Forelimb muscle (tissue), 1 donor: ENCODE results near the gene PSENEN. TPM values are rescaled to one million over a fixed set of nuclear protein-coding genes. Genes with fewer than 3 reads are reported as not detected.
"Not testable (repeated sequence)": the region's sequence is repeated elsewhere in the genome, so short reads cannot be mapped to it uniquely, and the experiment has no call there.

ENCODE experiments used
- DNase-seq: peaks from one replicate; pipeline ENCODE4 v3.0.0-alpha.2; 2013; ENCODE audit warnings: low read depth
- polyA plus RNA-seq: library from polyadenylated mRNA; unstranded; fragments of 120-200 nt; gene quantifications from one replicate; pipeline ENCODE4 v1.2.1, GENCODE V29; 2013; ENCODE audit not compliant: insufficient read length

The PSENEN gene
- polyA plus RNA-seq, 1 donor, result 31.7 TPM

DNA sequence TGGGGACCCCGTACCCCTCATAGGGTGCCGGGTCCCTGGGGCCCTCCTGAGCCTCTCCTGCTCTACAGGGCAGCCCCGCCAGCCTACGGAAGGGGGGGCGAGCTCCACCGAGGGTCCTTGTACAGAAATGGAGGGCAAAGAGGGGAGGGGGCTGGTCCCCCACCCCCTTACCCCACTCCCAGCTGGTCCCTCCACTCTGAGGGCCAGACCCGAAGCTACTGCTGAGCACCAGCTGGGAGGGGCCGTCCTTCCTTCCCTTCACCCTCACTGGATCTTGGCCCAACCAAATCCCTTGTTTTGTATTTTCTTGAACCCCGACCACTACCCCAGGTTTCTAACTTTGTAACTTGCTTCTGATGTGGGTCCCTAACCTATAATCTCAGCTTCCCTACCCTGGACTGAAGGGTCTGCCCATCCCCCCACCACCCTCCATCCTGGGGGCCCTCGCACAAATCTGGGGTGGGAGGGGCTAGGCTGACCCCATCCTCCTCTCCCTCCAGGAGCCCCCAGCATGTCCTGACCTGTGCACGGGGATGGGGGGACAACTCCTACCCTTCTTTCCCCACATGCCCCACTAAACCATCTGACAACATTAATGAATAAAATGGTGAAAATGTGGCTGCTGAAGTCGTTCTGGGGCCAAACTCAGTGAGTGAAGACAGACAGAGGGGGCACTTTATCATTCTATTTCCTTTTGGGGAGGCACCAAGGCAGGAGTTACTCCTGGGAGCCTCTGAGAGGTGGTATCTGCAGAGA, 42.9 kb downstream of the PSENEN start:
- no peak for DNase-seq

DNA sequence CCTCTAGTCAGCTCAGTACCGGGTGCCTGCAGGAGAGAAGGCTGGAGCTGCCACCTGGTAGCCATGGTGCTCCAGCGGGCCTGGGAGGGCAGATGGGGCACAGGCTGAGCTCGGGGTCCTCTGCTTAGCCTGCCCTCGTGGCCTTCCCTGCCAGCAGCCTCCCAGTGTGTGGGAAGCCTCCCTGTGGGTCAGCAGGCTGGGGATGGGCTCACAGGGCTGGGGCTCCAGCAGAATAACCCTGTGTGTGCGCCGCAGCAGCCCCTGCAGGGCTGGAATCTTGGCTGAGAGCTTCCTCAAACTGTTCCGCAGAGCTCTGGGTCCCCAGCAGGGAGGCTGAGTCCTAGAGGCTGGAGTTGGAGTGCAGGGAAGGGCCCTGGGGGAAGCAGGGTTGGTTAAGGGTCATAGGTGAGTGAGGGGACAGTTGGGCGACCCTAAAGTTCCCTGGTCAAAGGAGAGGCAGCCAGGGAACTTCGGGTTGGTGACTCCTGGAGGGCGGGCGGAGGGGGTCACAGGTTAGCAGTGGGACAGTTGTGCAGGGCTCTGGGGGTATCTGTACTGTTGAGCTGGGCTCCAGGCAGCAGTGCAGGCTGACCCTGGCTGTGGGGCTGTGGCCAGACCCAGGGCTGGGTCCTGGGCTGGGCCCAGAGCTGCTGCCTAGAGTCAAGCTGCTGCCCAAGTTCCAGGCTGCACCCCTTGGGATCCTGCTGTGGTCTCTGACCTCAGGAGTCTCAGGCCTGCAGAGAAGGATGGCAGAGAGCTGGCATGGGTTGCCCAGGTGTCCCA, 43.9 kb downstream of the PSENEN start:
- no peak for DNase-seq

DNA sequence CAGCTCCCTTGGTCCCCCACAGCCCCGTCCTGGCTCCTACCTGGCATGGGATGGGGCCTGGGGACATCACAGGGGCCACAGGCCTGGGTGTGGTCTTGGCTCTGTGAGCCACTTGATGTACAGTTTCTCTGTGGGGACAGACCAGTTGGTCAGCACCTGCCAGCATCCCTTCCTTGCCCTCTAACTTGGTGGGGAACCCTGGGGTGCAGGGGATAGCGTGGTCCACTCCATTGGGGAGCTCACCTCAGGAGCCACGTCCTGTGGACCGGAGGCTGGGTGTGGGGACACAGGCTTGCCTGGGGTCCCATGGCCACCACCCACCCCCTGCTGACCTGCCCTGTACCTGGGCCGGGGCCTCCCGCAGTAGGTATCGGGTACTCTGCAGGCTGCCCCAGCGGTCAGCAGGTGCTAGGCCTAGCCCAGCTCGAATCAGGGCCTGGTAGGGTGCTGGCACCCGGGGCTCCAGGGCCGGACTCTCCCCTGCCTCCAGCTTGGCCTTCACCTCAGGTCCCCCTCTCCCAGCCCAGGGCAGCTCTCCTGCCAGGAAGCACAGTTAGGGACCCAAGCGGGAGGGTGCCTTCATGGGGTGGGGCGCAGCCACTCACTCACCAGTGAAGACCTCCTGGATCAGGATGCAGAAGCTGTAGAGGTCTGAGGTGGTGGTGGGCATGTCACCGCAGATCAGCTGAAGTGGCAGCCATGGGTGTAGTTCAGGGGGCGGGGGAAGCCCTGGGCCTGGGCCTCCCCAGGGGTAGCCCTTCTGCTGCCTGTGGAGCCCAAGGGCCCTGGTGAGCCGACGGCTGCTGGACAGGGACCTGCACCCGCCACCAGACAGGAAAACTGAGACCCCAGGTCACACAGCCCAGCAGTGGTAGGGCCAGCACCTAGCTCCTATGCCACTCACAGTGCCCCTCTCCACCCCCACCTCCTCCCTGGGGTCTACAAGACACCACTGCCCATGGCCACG, 44.8 kb downstream of the PSENEN start:
- DNase-seq, result no peak

DNA sequence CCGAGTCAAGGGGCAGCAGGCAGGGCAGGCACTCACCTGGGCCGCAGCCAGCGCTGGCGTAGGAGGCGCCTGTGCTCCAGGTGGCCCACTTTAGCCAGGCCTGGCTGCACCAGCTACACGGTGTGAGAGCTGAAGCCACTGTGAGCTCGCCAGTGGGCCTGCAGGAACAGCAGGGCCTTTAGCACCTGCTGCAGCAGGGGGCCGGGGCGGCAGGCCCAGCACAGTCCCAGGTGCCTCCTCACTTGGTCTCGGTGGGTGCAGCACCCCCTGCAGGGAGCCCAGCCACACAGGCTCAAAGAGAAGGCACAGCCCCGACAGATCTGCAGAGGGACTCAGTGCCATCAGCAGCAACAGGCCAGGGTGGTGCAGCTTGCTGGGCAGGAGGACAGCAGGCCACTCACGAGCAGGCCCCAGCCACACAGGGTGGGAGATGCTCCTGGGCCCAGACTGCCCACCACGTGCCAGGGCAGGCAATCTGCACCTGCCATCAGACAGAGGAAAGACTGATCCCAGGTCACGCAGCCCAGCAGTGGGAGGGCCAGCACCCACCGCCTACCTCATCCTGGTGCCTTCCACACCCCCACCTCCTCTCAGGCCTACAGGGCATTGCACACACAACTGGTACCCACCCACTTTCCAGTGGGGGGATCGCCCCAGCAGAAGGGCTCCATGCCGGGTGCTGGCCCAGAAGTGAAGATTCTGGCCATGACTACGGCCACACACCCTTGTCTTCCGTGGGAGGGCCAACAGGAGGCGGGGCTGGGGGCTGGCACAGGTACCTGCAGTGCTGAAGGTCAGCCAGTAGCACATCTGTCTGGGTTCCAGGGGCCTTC, 45.7 kb downstream of the PSENEN start:
- no peak for DNase-seq

DNA sequence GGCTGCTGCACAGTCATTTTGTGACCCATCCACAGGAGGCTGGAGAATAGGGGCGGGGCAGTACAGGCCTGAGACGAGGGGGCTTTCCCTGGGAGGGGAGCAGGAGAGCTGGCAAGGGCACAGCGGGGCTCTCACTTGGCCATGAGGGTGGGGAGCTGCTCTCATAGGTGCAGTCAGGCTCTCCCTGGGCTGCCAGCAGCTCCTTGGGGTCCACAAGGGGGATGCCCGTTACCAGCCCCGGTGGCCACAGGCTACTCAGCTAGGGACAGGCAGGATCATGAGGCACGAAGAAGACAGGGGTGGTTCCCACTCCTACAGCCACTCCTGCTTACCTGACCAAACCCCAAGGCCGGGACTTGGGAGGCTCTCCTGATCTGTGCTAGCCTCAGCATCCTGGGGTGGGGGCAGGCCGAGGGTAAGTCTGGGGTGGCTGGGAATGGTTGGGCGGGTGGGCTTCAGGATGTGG, 46.4 kb downstream of the PSENEN start:
- DNase-seq, result no peak

DNA sequence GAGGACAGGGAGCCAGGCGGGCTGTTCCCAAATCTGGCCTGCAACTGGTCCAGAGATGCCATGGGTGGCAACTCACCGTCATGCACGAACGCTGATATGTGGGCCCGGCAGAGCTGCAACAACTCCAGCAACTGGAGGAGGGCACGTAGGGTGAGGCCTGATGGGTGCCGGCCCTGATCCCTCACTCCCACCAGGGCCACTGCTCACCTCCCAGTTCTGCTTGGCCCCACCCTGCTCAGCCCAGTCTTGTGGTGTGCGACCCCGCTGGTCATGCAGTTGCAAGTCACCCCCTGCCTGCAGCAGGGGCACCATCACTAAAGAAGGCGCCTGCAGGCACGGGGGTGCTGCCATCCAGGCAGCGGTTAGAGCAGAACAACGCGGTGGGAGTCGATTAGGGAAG, 46.9 kb downstream of the PSENEN start:
- no peak for DNase-seq

DNA sequence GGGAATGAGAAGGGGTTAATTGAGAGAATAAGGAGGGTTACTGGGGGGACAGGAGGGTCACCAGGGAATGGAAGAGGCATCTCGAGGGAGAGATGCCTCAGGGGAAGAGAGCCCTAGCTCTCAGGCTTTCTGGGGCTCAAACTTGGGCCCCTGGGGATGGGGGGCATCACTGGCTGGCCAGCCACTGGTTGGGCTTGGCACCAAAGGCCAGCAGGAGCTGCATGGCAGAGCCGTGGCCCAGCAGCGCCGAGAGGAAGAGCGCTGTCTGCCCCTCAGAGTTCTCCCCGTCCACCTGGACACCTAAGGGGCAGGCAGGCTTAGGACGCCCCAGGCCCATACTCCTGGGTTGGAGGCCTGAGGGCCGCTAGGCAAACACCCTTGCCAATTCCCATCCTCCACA, 47.4 kb downstream of the PSENEN start:
- DNase-seq, result no peak

DNA sequence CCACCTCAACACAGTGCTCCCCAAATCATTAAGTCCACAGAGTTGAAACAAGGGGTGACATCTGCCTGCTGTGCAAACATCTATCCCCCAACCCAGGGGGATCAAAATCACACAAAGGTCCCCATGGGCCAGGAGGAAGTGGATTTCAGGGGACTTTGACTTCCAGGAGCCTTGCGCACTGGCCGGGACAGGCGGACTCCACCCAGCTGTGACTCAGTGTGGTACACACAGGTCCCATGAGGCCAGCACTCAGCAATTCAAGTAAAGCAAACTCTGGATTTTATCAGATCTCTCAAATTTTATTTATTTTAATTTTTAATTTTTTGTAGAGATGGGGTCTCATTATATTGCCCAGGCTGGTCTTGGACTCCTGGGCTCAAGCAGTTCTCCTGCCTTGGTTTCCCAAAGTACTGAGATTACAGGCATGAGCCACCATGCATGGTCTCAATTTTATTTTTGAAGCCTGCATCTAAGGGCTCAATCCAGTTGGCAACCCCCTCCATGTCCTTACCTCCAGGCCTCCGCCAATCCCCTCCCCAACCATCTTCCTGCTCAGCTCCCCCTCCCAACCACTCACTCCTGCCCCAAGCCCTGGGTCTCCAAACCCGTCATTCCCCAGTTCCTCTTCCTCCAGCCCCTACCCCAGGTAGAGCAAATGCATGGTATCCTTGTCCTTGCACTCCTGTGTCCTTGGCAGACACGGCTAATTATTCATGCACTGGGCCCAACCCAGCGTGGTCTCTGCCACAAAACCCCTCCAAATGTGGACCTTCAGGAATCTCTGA, 48.1 kb downstream of the PSENEN start:
- DNase-seq, result no peak

DNA sequence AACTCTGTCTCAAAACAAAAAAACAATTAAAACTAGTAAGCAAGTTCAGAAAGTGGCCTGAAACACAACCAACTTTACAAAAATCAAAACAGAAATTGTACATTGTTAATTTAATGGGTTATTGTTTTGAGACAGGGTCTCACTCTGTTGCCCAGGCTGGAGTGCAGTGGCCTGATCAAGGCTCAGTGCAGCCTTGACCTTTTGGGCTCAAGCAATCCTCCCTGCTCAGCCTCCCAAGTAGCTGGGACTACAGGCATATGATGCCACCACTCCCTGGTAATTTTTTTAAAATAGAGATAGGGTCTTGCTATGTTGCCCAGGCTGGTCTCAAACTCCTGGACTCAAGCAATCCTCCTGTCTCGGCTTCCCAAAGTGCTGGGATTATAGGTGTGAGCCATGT, 50.1 kb downstream of the PSENEN start:
- not testable (repeated sequence) for DNase-seq

Other genes with a start within 250 kb of the PSENEN start
- gene DMKN, start 232.0 kb upstream of the PSENEN start, polyA plus RNA-seq, result 0.59 TPM
- gene SBSN, start 217.3 kb upstream of the PSENEN start, polyA plus RNA-seq, result not detected
- gene GAPDHS, start 212.2 kb upstream of the PSENEN start, polyA plus RNA-seq, result not detected
- 45.4 TPM for gene TMEM147, start 200.0 kb upstream of the PSENEN start, polyA plus RNA-seq
- not detected for gene ATP4A, start 182.0 kb upstream of the PSENEN start, polyA plus RNA-seq
- gene PMIS2, start 159.5 kb upstream of the PSENEN start, polyA plus RNA-seq, result not detected
- gene HAUS5, start 132.9 kb upstream of the PSENEN start, polyA plus RNA-seq, result 10.9 TPM
- 44.1 TPM for gene RBM42, start 116.6 kb upstream of the PSENEN start, polyA plus RNA-seq
- gene ETV2, start 103.9 kb upstream of the PSENEN start, polyA plus RNA-seq, result 2.4 TPM
- gene COX6B1, start 97.3 kb upstream of the PSENEN start, polyA plus RNA-seq, result 266 TPM
- not detected for gene UPK1A, start 79.1 kb upstream of the PSENEN start, polyA plus RNA-seq
- not detected for gene ZBTB32, start 41.1 kb upstream of the PSENEN start, polyA plus RNA-seq
- gene KMT2B, start 27.6 kb upstream of the PSENEN start, polyA plus RNA-seq, result 23.0 TPM
- gene IGFLR1, start 3.2 kb upstream of the PSENEN start, polyA plus RNA-seq, result 3.3 TPM
- gene U2AF1L4, start 233 bp upstream of the PSENEN start, polyA plus RNA-seq, result 16.6 TPM
- 8.6 TPM for gene LIN37, start 2.9 kb downstream of the PSENEN start, polyA plus RNA-seq
- gene HSPB6, start 11.4 kb downstream of the PSENEN start, polyA plus RNA-seq, result 853 TPM
- 13.9 TPM for gene PROSER3, start 12.5 kb downstream of the PSENEN start, polyA plus RNA-seq
- 15.0 TPM for gene ARHGAP33, start 29.9 kb downstream of the PSENEN start, polyA plus RNA-seq
- gene PRODH2, start 67.2 kb downstream of the PSENEN start, polyA plus RNA-seq, result not detected
- 0.24 TPM for gene NPHS1, start 106.9 kb downstream of the PSENEN start, polyA plus RNA-seq
- 0.28 TPM for gene KIRREL2, start 111.3 kb downstream of the PSENEN start, polyA plus RNA-seq
- 7.1 TPM for gene APLP1, start 122.9 kb downstream of the PSENEN start, polyA plus RNA-seq
- gene NFKBID, start 154.9 kb downstream of the PSENEN start, polyA plus RNA-seq, result 1.2 TPM
- gene HCST, start 156.9 kb downstream of the PSENEN start, polyA plus RNA-seq, result 4.7 TPM
- 14.7 TPM for gene TYROBP, start 162.6 kb downstream of the PSENEN start, polyA plus RNA-seq
- gene LRFN3, start 190.7 kb downstream of the PSENEN start, polyA plus RNA-seq, result 7.0 TPM
- gene SDHAF1, start 249.5 kb downstream of the PSENEN start, polyA plus RNA-seq, result 12.9 TPM